Hypothalamus (tissue), 51 donors: ENCODE measurements around the gene OTUD7B.

Source experiments
- DNase-seq, 51 donors: peaks; one replicate each; lab custom pipeline; 2025; lab: John Stamatoyannopoulos, UW

The OTUD7B gene

DNA sequence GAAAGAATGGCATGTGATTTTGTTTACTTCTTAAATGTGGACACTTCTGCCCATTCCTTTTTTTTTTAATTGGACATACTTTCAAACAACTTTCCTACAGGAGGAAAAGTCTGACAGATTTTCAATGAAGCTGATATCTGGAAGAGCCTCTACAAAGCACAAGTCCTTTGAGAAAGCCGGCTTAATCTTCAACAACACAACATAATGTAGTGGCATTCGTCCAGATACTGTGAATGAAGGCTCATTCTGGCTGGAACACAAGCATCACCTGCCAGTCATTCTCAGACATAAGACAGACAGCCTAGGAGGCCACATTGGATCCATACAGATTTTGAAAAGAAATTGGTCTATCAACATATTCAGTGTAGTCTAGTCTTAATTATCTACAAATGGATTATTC lies 4.9 kb downstream of the OTUD7B start:
- DNase-seq: no peak

DNA sequence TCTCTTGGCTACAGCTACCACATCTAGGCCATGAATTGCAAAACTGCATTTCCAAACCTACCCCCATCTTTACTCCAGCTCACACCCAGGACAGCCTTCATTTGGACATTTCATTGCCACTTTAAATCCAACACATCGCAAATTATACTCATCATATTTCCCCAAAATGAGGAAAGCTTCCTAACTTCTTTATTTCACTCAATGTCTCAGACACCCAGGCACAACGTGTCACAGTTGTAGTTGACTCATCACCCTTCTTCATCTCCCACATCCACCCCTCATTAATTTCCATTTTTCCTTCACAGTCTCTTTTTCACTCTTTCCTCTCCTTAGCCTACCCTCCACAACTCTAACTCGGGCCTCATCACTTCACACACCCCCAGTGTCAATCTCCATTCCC lies 6.7 kb downstream of the OTUD7B start:
- no peak for DNase-seq

DNA sequence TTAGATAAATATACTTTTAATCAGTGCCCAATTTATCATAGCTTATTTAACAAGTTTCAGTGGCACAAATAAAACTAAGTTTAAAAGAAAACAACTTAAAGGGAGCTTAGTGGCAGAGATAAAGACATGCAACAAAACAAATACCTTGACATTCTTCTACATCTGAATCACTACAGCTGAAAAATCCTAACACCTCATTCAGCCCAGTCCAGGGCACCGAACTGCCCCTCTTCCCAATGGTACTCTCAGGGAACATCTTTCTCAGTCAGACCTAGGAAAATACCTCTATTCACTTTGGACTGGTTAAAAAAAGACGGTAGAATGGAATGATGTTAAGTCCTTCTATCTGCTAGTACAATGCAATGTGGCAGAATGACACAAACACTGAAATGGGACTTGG lies 8.3 kb downstream of the OTUD7B start:
- DNase-seq: no peak

DNA sequence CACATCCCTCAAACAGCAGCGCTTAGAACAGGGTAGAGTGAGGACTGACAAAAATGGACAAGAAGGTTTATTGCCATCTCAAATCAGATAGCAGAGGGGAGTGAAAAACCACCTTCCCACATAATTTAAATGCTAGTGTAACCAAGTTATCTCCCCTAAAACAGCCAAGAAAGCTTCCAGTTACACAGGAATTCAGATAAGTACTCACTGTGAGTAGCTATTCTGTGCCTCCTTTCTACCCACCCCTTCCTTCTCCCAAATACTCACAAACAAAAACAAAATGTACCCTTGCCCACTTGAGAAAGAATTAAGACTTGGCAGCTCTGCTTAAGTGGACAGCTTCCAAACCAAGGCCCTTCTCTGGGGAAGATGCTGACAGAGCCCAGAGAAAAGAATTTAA lies 9.1 kb downstream of the OTUD7B start:
- peak in 3 of 51 donors; percentile 11 to 32 (median 19) for DNase-seq

DNA sequence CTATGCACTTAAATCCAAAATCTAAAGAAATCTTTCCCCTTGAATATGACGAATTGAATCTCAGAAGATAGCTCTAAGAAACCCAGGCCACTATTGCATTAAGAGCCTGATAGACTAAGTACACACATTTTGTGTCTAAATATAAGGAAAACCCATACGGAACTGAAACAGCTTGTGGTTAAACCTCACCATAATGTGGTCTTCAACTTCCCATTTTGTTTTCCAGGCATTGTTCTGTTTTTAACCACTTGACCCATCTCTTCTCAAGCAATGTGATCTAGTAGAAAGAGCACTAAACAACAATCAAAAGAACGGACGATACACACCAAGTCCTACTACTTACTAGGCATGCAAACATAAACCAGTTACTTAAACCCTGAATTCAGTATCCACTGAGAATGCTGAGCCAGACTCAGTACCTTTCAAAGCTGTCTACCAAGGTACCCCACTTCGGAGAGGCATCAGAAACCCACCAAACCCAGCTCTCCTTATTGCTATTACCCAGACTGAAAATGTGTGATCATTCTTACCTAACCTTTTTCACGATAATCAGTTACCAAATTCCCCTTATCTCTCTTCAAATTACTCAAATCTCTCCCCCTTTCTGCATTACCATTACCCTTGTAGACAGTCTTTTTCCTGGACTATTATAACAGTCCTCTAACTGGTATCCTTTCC lies 12.8 kb downstream of the OTUD7B start:
- peak in 1 of 51 donors; percentile 23 for DNase-seq

DNA sequence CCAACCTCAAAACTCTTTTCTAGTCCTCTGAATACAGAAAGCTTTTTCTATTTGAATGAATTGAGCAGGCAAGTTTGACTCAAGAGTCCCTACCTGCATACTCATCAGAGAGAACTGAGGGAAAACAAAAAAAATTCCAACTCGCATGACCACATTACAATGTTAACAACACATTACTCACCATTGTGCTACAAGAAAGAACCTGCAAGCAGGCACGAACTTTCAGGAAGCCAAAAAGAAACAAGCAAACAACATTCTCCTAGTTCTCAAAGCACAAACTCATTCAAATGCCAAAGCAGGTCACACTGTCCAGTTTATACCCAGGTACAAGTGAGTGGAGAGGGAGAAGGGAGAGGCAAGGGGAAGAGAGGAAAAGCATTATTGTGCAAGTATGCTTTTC lies 14.6 kb downstream of the OTUD7B start:
- DNase-seq: no peak

DNA sequence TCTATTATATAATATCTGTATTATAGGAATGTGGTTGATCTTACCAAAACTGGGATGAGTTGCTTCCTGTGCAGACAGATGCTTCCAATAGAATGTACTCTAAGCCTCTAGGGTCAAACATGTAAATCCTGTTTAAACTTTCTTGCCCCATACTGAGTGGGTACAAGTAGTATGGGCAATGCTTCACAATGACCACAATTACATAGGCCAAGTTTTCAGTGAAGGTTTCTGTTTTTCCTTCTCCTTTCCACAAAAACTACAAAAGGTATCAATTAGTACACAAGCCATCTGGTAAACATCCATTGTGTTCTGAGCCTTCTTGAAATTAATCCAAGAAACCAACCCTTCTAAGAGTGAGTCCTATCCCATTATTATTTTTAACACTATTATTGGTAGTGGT lies 16.8 kb downstream of the OTUD7B start:
- DNase-seq: no peak

DNA sequence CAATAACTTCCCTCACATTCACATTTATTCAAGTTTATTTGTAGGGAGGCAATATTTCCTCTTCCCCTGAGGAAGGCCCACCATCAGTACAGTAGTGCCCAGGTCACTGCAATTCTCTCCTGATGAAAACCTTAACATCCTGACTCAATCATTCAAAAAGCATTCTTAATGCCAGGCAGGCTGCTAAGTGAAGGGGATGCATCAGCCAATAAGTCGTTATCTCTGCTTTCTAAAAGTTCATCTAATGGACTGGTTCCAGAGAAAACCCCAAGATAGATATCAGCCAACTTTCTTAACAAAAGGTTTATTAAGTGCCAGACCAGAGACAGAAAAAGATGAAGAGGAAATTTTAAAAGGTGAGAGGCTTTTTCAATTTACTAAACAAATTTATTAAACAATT lies 17.3 kb downstream of the OTUD7B start:
- no peak for DNase-seq

DNA sequence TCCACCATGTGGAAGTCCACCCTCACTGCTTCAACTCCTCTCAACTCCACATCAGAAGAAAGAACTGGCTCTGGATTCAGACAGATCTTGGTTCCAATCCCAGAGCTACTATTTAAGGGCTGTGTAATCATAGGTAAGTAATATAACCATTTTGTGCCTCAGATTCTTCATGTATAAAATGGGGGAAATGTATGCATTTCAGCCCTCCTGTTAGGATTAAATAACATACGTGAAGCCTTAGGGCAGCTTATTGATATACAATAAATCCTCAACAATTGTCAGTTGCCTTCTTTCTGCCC lies 23.3 kb downstream of the OTUD7B start:
- no peak for DNase-seq

DNA sequence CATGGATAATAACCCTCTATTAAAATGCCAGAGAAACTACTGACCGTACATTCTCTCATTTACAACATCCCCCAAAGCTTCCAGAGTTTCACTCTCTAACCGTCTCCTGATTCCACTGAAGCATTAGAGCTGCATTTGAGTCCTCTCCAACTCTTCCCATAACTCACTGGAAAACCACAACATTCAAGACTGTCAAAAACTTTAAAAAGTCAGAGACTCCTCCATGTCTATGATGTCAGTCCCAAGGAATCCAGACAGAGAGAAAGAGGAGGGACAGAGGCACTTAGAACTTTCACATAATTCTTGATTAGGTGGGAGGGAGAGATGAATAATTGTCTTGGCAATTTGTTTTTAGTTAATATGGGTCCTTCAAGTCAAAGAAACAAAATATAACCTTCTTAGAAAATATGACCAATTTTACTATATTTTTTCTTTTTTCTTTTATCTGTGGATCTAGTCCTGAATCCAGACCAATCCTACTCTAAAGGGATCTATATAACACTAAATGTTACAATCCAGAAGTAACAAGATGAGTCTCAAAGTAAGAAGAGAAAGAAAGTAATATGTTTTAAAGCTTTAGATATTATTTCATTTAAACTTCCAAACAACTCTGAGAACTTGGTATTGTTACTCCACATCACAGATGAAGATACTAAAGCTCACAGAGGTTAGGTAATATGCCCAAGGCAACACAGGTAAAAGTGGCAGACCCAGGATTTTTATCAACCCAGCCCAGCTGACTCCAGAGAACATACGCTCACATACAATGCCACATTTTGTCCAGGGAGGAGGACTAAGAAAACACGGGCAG lies 23.8 kb downstream of the OTUD7B start:
- no peak for DNase-seq

DNA sequence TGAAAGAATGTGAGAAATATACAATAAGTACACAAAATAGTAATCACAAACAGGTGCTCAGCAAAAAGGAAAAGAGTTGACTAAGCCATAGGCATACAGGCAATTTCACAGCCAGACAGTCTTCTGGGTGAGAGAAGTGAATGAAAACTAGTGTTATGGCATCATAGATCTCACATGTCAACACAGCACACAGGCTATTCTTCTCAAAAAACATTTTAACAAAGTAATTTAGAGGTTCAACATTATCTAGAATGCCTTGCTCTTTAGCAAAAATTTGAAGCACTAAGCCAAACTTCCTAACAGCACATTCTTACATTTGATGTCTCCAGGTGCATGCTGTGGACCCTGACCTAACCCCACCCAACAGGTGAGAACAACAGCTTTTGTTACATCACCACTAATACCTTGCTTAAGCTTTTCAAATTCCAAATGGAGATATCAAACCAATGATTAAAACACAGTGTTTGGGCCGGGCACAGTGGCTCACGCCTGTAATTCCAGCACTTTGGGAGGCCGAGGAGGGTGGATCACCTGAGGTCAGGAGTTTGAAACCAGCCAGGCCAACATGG lies 30.5 kb downstream of the OTUD7B start:
- no peak for DNase-seq

DNA sequence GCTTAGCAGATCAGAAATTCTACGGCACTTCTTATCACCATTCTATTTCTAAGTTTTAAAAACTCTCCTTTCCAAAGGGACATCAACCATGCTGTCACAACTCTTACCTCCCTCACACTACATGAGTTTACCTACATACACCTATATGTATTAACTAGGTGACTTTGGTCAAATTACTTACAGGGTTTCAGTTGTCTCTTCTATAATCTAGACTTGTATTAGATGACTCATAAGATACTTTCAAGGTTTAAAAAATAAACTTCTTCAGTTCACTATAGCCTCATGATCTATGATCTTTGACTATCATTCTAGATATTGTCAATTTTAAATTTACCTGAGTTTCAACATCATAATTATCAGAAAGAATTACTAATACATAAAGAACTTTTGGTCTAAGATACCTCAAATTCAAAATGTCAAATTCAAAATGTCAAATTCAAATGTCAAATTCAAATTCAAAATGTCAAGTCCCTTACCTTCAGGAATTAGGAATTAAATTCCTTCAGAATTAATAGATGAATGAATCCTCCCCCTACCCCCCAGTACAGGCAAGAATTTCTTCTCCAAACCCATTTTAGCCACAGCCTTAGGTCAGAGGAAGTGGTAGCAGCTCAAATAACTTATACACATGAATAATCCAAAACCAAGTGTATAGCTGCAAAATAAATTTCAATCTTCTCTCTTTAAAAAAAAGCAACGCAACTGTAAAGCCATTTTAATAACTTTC lies 31.1 kb downstream of the OTUD7B start:
- DNase-seq: no peak

DNA sequence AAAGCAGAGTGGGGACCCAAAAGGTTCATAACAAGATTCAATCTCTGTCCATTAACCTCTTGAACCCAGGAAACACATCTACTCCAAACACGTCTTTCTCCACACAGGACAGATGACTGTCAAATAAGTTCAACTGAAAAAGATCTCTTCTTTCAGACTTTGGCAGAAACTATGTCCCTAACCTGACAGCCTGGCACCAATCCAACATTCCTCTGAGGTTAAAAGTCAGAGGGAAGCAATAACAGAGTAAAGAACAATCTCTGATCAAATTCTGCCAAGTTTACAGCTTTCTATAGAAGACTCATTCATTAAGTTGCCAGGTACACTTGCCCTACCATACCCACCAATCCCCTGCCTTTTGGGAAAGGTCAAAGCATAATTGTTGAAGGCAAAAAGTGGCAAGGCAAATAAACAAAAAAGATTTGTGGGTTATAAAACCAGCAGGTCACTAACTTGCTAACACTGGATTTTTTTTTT lies 31.9 kb downstream of the OTUD7B start:
- no peak for DNase-seq

DNA sequence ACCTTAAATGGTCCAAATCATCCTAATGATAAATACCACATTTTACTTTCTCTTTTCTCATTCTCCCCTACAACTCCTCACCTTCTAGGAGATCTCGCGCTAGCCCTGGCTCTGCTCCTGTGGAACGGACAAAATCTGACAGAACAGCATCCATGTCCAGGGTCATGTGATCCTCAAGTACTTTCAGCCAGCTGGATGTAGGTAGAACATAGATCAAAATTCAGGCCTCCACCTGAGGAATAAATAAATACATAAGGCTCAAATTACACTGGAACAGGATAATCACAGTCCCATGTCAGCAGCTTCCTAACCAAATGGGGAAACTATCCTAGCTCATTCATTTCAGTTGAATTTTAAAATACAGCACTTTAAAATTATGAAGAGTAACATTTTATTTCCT lies 33.2 kb downstream of the OTUD7B start:
- no peak for DNase-seq

DNA sequence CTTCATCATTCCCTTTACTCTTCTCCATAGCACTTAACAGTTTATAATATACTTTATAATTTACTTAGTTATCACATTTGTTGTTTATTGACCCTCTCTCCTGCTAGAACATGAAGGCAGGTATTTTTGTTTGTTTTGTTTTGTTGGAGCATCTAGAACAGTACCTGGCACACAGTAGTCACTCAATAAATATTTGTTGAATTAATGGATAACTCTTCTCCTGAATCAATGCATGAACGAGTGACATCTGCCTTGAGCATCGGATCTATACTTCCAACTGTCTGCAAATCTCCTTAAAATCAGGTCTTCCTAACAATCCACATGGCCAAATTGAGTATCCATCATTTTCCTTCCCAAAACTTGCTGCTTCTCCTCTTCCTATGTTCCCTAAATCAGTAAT lies 38.0 kb downstream of the OTUD7B start:
- no peak for DNase-seq

DNA sequence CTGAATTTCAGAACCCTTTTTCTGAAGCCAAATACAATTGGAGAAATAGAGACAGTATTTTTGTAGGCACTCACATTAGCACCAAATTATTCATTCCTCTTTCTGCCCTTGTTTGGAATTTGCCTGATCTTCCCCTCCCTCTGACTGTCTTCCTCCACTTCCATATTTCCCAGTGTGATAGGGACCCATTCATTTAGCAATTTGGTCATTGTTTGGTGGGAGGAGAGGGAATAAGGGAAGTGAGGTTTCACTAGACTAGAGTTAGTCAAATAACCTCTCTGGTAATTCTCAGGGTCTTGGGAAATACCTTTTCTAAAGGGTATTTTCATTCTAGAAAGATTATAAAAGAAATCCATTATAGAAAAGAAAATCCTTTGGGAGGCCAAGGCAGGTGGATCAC lies 42.9 kb downstream of the OTUD7B start:
- DNase-seq: no peak

DNA sequence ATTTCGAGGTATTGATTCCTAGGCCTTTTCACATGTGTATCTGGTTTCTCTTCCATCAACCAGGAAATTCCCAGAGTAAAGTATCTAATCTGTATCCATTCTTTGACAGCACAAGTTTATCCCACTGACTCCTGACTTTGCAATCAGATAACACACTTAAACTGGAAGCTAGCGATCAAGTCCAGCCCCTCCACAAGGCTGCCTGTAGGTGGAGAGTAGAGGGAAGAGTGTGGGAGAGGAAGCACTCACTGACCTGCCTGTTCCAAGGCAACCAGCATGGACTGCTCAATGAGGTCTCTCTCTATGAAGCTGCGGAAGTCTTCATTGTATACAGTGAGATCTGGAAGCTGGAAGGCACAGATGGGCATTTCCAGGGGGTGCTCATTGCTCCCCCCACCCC lies 43.5 kb downstream of the OTUD7B start:
- DNase-seq: no peak

DNA sequence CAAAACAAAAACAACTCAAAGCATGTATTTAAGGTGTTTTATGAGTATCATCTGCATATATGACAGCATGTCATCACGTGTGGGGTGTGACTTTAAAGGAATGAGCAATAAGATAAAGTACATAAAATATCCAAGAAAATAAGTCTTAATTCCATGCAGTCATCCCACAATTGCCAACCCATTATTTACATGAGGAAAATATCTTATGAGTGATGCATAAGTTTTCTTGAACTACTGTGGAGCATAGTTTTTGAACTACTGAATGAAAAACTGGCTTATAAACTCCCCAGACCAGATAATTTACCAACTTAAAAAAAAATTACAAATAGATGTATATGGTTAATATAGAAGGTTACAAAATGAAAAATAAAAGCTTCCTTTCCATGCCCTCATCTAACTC lies 44.1 kb downstream of the OTUD7B start:
- DNase-seq: no peak

DNA sequence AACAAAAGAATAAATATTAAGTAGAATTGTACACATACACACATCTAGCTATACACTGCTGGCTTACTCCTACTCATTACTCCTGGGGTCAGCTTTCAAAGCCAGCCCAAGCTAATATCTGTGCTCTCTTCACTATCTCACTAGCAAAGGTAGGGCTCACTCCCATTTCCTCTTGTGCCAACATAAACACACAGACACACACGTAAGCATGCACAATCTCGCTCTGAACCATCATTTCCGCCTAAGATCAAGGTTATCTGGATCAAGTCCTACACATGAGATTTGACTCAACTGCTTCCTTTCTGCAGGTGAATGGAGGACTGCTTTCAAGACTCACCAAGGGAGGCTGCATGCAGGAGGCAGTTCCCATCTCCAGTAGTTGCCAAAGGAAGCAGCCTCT lies 45.1 kb downstream of the OTUD7B start:
- DNase-seq: no peak

DNA sequence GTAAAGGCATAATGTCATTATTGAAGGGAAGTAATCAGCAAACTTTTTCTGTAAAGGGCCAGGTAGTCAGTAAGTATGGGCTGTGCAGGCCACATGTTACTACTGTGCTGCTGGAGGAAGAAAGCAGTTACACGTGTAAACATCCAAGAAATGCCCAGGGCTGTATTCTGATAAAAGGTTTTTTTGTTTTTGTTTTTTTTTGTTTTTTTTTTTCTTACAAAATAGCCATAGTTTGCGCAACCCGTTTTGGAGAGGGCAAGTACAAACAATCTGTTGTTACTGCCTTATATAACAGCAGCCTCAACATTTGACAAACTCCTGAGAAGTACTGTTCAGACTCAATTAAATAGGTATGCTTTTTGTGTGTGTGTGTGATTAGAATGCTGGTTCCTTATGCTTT lies 47.2 kb downstream of the OTUD7B start:
- no peak for DNase-seq

DNA sequence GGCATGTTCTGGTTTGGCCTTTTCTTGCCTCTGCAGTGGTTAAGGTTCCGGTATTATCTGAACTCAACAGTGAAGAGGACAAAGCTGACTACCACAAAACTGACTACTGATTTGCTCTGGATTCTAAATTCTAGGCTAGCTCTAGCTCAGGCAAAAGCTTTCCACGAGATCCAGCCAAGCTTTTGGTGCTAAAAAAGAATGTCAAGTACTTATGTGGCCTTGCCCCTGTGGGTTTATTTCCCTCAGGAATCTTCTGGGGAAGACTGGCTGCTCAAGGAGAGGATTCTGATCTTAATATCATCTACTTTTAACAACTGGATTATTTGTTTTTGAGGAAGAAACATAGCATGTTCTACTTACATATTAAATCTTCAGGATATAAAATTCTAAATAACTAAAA lies 47.8 kb downstream of the OTUD7B start:
- peak in 1 of 51 donors; percentile 37 for DNase-seq
